ENCODE results near the gene SOHLH1.

Gene SOHLH1

GRCh38 chr9:135728436-135729110 is 29.3 kb upstream of the SOHLH1 start:
- DNase-seq (ENCODE audit: low read depth), result no peak

GRCh38 chr9:135727257-135727875 is 28.1 kb upstream of the SOHLH1 start:
- no peak for DNase-seq (ENCODE audit: low read depth)

- no peak for DNase-seq (ENCODE audit: low read depth)
Measured at GRCh38 chr9:135726138-135726853, 27.0 kb upstream of the SOHLH1 start.

- no peak for DNase-seq (ENCODE audit: low read depth)
Measured at GRCh38 chr9:135724186-135724787, 25.0 kb upstream of the SOHLH1 start.

- DNase-seq (ENCODE audit: low read depth), result no peak
Measured at GRCh38 chr9:135722365-135722764, 23.1 kb upstream of the SOHLH1 start.

- DNase-seq (ENCODE audit: low read depth), result no peak
Measured at GRCh38 chr9:135719472-135719871, 20.2 kb upstream of the SOHLH1 start.

- no peak for DNase-seq (ENCODE audit: low read depth)
Measured at GRCh38 chr9:135718616-135719015, 19.3 kb upstream of the SOHLH1 start.

GRCh38 chr9:135717410-135717809 is 18.1 kb upstream of the SOHLH1 start:
- DNase-seq (ENCODE audit: low read depth), result no peak

- DNase-seq (ENCODE audit: low read depth), result no peak
Measured at GRCh38 chr9:135716045-135716444, 16.8 kb upstream of the SOHLH1 start.

GRCh38 chr9:135715056-135715595 is 15.8 kb upstream of the SOHLH1 start:
- no peak for DNase-seq (ENCODE audit: low read depth)

GRCh38 chr9:135714242-135715055 is 15.2 kb upstream of the SOHLH1 start:
- no peak for DNase-seq (ENCODE audit: low read depth)

GRCh38 chr9:135712613-135713295 is 13.5 kb upstream of the SOHLH1 start:
- no peak for DNase-seq (ENCODE audit: low read depth)

- DNase-seq (ENCODE audit: low read depth), result no peak
Measured at GRCh38 chr9:135711881-135712280, 12.6 kb upstream of the SOHLH1 start.

GRCh38 chr9:135711391-135711790 is 12.1 kb upstream of the SOHLH1 start:
- DNase-seq (ENCODE audit: low read depth), result no peak

GRCh38 chr9:135708164-135708563 is 8.9 kb upstream of the SOHLH1 start:
- DNase-seq (ENCODE audit: low read depth), result no peak

- DNase-seq (ENCODE audit: low read depth), result no peak
Measured at GRCh38 chr9:135707252-135708138, 8.2 kb upstream of the SOHLH1 start.

GRCh38 chr9:135706288-135706687 is 7.0 kb upstream of the SOHLH1 start:
- no peak for DNase-seq (ENCODE audit: low read depth)

- DNase-seq (ENCODE audit: low read depth), result no peak
Measured at GRCh38 chr9:135705376-135705775, 6.1 kb upstream of the SOHLH1 start.

GRCh38 chr9:135704483-135704882 is 5.2 kb upstream of the SOHLH1 start:
- DNase-seq (ENCODE audit: low read depth), result no peak

GRCh38 chr9:135703726-135704125 is 4.4 kb upstream of the SOHLH1 start:
- no peak for DNase-seq (ENCODE audit: low read depth)

All from fibroblast of the conjunctiva (primary cell).